Kidney epithelial cell (primary cell): ENCODE data around the gene COP1. TPM values are rescaled to one million over a fixed set of nuclear protein-coding genes. Genes with fewer than 3 reads are reported as not detected.

Source experiments
- DNase-seq: peaks from one replicate; pipeline ENCODE4 v3.0.0-alpha.2; 2010; ENCODE audit warnings: low read depth
- H3K27me3 ChIP-seq: 2 replicates; pipeline ENCODE4 v1.6.0; 2011; ENCODE audit warnings: low read length; ENCODE audit not compliant: control insufficient read depth, insufficient read depth
- H3K36me3 ChIP-seq: 2 replicates; pipeline ENCODE4 v1.5.1; 2011; ENCODE audit warnings: low read length; ENCODE audit not compliant: control insufficient read depth, insufficient read depth
- H3K4me3 ChIP-seq: 2 replicates; pipeline ENCODE4 v1.5.1; 2011; ENCODE audit warnings: low read depth, mild to moderate bottlenecking, control low read depth, low read length
- CTCF ChIP-seq: IDR thresholded peaks from 2 replicates; pipeline ENCODE4 v1.5.1; 2011; ENCODE audit warnings: mild to moderate bottlenecking, moderate library complexity, low read length, control low read depth, inconsistent platforms; ENCODE audit not compliant: insufficient read depth, poor library complexity, severe bottlenecking
- total RNA-seq: library from RNA; depleted of rRNA; stranded (reverse); fragments of >200 nt; gene quantifications from 2 replicates; pipeline ENCODE4 v1.2.3, GENCODE V29; 2015

The COP1 gene
- total RNA-seq, 1 donor from 2014 or later = 74.2 TPM

GRCh38 chr1:176164014-176164678 lies 42.9 kb downstream of the COP1 start:
- Histone ChIP-seq H3K27me3 (no peaks in the 10 kb centered on the region), H3K36me3 (no peaks in the 10 kb centered on the region), H3K4me3 (no peak overlapping the region)
- TF ChIP-seq CTCF = no peak
- DNase-seq = no peak

- Histone ChIP-seq H3K27me3 (no peaks in the 10 kb centered on the region), H3K4me3 (no peak overlapping the region), H3K36me3 (no peaks in the 10 kb centered on the region)
- no peak for TF ChIP-seq CTCF
- no peak for DNase-seq
Observed at GRCh38 chr1:176159993-176160392, 47.1 kb downstream of the COP1 start.

- no peak for DNase-seq
- Histone ChIP-seq H3K27me3 (no peaks in the 10 kb centered on the region), H3K36me3 (no peaks in the 10 kb centered on the region), H3K4me3 (no peak overlapping the region)
- TF ChIP-seq CTCF = no peak
Observed at GRCh38 chr1:176157995-176158394, 49.1 kb downstream of the COP1 start.

- no peak overlapping the region for H3K4me3 ChIP-seq
- no peaks in the 10 kb centered on the region for H3K36me3 ChIP-seq
- H3K27me3 ChIP-seq = no peaks in the 10 kb centered on the region
- no peak for DNase-seq
- no peak for TF ChIP-seq CTCF
Observed at GRCh38 chr1:176149939-176150807, 56.9 kb downstream of the COP1 start.

GRCh38 chr1:176144526-176144925 lies 62.6 kb downstream of the COP1 start:
- H3K36me3 ChIP-seq = no peaks in the 10 kb centered on the region
- no peak for DNase-seq
- no peak for TF ChIP-seq CTCF

More at GRCh38 chr1:176144526-176144925, 62.6 kb downstream of the COP1 start:
- H3K27me3 ChIP-seq = no peaks in the 10 kb centered on the region
- no peak overlapping the region for H3K4me3 ChIP-seq
